Upper lobe of left lung (tissue), 4 donors: ENCODE results near the gene KMT2B.

Experiments
- EP300 ChIP-seq, 4 donors: sonication (generic); formaldehyde crosslinking; IDR thresholded peaks; one replicate each; pipeline ENCODE4 v1.5.1; 2017; ENCODE audit warnings: antibody characterized with exemption in 4 of 4, control low read depth in 2 of 4
- POLR2A ChIP-seq, 4 donors: fragments of 450-650 bp; IDR thresholded peaks; one replicate each; pipeline ENCODE4 v1.5.1; 2016 to 2017; ENCODE audit warnings: antibody characterized with exemption in 4 of 4, mild to moderate bottlenecking in 2 of 4
- POLR2AphosphoS5 ChIP-seq, 2 donors: sonication (generic); formaldehyde crosslinking; IDR thresholded peaks; one replicate each; pipeline ENCODE4 v1.5.1; 2017; ENCODE audit warnings: antibody characterized with exemption in 2 of 2
- TF ChIP-seq, protein P1 (sequence below), 6 experiments: fragments of 450-650 bp in 4 of 6; fragments of 200-600 bp in 2 of 6; sonication (generic) in 2 of 6; IDR thresholded peaks; one replicate each; pipeline ENCODE4 v1.5.1; 2016 to 2019; ENCODE audit warnings: antibody characterized with exemption in 6 of 6

GRCh38 chr19:35776102-35776788 lies 58.4 kb downstream of the KMT2B start:
- TF ChIP-seq, protein P1, sequence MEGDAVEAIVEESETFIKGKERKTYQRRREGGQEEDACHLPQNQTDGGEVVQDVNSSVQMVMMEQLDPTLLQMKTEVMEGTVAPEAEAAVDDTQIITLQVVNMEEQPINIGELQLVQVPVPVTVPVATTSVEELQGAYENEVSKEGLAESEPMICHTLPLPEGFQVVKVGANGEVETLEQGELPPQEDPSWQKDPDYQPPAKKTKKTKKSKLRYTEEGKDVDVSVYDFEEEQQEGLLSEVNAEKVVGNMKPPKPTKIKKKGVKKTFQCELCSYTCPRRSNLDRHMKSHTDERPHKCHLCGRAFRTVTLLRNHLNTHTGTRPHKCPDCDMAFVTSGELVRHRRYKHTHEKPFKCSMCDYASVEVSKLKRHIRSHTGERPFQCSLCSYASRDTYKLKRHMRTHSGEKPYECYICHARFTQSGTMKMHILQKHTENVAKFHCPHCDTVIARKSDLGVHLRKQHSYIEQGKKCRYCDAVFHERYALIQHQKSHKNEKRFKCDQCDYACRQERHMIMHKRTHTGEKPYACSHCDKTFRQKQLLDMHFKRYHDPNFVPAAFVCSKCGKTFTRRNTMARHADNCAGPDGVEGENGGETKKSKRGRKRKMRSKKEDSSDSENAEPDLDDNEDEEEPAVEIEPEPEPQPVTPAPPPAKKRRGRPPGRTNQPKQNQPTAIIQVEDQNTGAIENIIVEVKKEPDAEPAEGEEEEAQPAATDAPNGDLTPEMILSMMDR (IDR thresholded peaks at IDR 0.05): no peak
- TF ChIP-seq POLR2AphosphoS5 (IDR thresholded peaks at IDR 0.05) (no peak), EP300 (IDR thresholded peaks at IDR 0.05) (no peak), POLR2A (IDR thresholded peaks at IDR 0.05) (no peak)
